Kidney epithelial cell (primary cell): ENCODE measurements around the gene KLHL9. TPM values are rescaled to one million over a fixed set of nuclear protein-coding genes. Genes with fewer than 3 reads are reported as not detected.

Experiments used
- DNase-seq: peaks from one replicate; pipeline ENCODE4 v3.0.0-alpha.2; 2010; ENCODE audit warnings: low read depth
- H3K27me3 ChIP-seq: 2 replicates; pipeline ENCODE4 v1.6.0; 2011; ENCODE audit warnings: low read length; ENCODE audit not compliant: control insufficient read depth, insufficient read depth
- H3K36me3 ChIP-seq: 2 replicates; pipeline ENCODE4 v1.5.1; 2011; ENCODE audit warnings: low read length; ENCODE audit not compliant: control insufficient read depth, insufficient read depth
- H3K4me3 ChIP-seq: 2 replicates; pipeline ENCODE4 v1.5.1; 2011; ENCODE audit warnings: low read depth, mild to moderate bottlenecking, control low read depth, low read length
- total RNA-seq: library from RNA; depleted of rRNA; stranded (reverse); fragments of >200 nt; gene quantifications from 2 replicates; pipeline ENCODE4 v1.2.3, GENCODE V29; 2015
- TF ChIP-seq, protein P1 (sequence below): IDR thresholded peaks from 2 replicates; pipeline ENCODE4 v1.5.1; 2011; ENCODE audit warnings: mild to moderate bottlenecking, moderate library complexity, low read length, control low read depth, inconsistent platforms; ENCODE audit not compliant: insufficient read depth, poor library complexity, severe bottlenecking

The KLHL9 gene
- total RNA-seq, 1 donor from 2014 or later = 28.3 TPM

DNA sequence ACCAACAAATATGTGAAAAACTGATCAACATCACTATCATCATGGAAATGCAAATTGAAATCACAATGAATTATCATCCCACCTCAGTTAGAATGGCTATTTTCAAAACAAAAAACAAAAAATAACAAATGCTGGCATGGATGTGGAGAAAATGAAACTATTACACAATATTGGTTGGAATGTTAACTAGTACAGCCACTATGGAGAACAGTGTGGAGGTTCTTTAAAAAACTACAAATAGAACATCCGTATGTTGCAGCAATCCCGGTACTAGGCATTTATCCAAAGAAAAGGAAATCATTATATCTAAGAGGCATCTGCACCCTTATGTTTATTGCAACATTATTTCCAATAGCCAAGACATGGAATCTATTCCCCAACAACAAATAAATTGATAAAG is 21.1 kb downstream of the KLHL9 start:
- Histone ChIP-seq H3K27me3 (no peaks in the 10 kb centered on the region), H3K36me3 (no peaks in the 10 kb centered on the region), H3K4me3 (no peak overlapping the region)
- DNase-seq = no peak
- TF ChIP-seq, protein P1, sequence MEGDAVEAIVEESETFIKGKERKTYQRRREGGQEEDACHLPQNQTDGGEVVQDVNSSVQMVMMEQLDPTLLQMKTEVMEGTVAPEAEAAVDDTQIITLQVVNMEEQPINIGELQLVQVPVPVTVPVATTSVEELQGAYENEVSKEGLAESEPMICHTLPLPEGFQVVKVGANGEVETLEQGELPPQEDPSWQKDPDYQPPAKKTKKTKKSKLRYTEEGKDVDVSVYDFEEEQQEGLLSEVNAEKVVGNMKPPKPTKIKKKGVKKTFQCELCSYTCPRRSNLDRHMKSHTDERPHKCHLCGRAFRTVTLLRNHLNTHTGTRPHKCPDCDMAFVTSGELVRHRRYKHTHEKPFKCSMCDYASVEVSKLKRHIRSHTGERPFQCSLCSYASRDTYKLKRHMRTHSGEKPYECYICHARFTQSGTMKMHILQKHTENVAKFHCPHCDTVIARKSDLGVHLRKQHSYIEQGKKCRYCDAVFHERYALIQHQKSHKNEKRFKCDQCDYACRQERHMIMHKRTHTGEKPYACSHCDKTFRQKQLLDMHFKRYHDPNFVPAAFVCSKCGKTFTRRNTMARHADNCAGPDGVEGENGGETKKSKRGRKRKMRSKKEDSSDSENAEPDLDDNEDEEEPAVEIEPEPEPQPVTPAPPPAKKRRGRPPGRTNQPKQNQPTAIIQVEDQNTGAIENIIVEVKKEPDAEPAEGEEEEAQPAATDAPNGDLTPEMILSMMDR = no peak

DNA sequence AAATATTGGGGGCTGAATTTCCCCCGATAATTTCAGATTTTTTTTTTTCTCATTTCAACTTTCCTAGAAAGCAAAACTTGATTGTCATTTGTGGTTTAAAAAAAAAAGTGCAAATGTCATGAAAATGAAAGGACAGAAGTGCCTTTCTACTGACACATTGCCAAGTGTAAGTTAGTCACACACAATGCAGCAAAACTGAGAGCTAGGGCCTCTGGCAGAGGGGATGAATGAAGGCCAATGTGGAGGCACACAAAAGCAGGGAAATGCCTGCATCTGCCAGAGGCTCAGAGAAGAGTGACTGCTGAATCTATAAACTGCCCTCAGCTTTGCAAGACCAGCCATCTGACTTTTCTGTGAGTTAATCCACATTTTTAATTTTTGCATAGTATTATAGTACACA is 23.3 kb downstream of the KLHL9 start:
- Histone ChIP-seq H3K27me3 (peaks cover 2% of the 10 kb centered on the region), H3K4me3 (no peak overlapping the region), H3K36me3 (no peaks in the 10 kb centered on the region)
- DNase-seq = no peak
- TF ChIP-seq, protein P1 = no peak

DNA sequence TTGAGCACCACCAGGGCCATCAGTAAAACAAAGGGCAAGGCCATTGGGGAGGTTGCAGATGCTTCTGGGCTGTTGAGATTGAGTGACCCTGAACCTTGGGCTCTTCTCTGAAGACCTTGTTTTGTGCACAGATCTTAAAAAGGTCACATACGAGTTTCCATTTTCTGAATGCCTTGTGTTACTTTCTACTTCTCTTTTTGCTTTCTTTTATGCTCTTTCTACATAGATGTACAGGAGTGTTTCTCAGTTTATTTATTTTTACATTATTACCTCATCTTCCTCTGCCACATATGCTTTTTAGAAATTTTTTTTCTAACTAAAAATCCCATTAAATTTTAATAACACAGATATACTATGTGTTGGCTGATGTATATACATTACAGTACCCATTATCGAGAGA is 30.0 kb downstream of the KLHL9 start, which contains the start of gene IFNA5:
Gene IFNA5 (minus strand): TSS at position 101 of the 400 bp plus-strand sequence. CDS start 57 bp downstream, at position 44.
- TF ChIP-seq, protein P1 = no peak
- Histone ChIP-seq H3K36me3 (no peaks in the 10 kb centered on the region), H3K27me3 (peaks cover 2% of the 10 kb centered on the region), H3K4me3 (no peak within 1 kb of the TSS)
- no peak for DNase-seq

DNA sequence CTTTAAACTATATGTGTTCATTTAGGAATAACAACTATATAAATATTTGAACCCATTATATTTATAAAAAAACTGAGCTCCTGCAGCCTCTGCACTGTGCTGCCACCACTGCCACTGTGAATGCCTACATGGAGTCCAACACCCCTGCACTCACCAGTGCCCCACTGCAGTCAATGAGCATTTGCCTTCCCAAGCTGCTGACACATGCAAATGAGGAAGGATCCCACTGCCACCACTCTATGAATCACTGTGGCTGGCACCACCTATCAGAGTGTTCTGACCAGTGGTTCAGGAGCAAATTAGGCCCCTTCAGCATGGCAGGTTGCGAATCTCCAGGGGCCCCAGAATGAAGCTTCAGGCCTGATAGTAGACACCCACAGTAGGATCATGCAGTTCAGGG is 39.2 kb downstream of the KLHL9 start:
- TF ChIP-seq, protein P1 = no peak
- Histone ChIP-seq H3K4me3 (no peak overlapping the region), H3K27me3 (no peaks in the 10 kb centered on the region), H3K36me3 (no peaks in the 10 kb centered on the region)
- no peak for DNase-seq

DNA sequence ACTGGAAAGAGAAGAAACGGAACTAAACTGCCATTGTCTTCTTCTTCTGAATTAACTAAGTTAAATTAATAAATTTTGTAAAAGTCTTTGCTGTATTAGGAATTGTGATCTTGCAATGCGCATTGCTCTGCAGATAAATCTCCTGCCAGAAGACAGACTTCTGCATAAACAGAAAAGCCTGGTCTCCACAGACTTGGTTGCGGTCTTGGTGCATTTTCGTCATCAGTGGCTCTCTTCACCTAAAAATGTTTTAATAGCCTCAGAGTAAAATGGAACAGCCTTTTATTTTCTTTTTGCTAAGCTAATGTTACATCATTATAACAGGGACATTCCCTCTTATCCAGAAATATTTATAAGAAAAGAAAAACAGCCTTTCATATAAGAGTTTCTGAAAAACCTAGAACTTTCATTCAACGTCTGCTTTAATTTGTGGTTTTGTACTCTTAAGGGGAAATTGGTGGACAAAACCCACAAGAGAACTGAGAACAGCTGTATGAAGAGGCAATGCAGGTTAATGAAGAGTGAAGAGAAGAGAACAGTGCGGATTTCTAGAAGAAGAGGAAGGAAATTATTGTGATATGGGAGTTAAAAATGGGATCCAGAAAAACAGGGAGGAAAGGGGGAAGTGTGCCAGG is 40.2 kb downstream of the KLHL9 start:
- Histone ChIP-seq H3K4me3 (no peak overlapping the region), H3K27me3 (no peaks in the 10 kb centered on the region), H3K36me3 (no peaks in the 10 kb centered on the region)
- no peak for DNase-seq
- TF ChIP-seq, protein P1 = no peak

DNA sequence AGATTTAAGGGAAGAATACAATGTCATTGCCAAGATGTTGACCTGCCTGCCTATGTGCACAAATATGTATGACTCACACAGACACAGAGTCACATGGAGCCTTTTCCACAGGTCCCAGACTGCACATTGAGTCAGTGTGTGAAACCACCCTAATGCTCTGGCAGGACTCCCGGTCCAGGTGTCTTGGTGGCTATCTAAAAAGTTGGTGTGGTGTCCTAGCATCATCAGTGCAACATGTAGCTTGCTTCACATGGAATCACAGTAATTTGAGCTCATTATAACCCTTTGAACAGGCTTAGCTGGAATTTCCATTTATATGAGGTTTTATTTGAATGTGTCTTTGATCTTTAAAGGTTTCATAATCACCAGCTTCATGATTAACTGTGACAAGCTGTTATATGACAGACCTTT is 40.8 kb downstream of the KLHL9 start:
- DNase-seq = peak; percentile 88
- TF ChIP-seq, protein P1 = no peak
- H3K27me3 ChIP-seq = no peaks in the 10 kb centered on the region
- no peaks in the 10 kb centered on the region for H3K36me3 ChIP-seq
- no peak overlapping the region for H3K4me3 ChIP-seq
